Smooth muscle cell (in vitro differentiated cells): ENCODE measurements around the gene PARP12. TPM values are rescaled to one million over a fixed set of nuclear protein-coding genes. Genes with fewer than 3 reads are reported as not detected.

Source experiments
- DNase-seq: peaks from one replicate; lab custom pipeline; 2025; ENCODE audit not compliant: unreplicated experiment; lab: John Stamatoyannopoulos, UW
- H2AFZ ChIP-seq: fragments of 200-600 bp; sonication (generic); 2 replicates; pipeline ENCODE4 v1.6.0; 2016; ENCODE audit warnings: antibody characterized with exemption, low read depth, mild to moderate bottlenecking
- H3F3A ChIP-seq: fragments of 200-600 bp; sonication (generic); 2 replicates; pipeline ENCODE4 v1.6.0; 2017; ENCODE audit warnings: antibody characterized with exemption, low read depth
- H3K27ac ChIP-seq: fragments of 200-600 bp; sonication (generic); 2 replicates; pipeline ENCODE4 v1.5.1; 2016; ENCODE audit warnings: low read depth, mild to moderate bottlenecking
- H3K27me3 ChIP-seq: fragments of 200-600 bp; sonication (generic); 2 replicates; pipeline ENCODE4 v1.6.1; 2016; ENCODE audit warnings: low read depth, mild to moderate bottlenecking
- H3K36me3 ChIP-seq: fragments of 200-600 bp; sonication (generic); 2 replicates; pipeline ENCODE4 v1.5.1; 2016; ENCODE audit warnings: low read depth
- H3K4me1 ChIP-seq: fragments of 200-600 bp; sonication (generic); 2 replicates; pipeline ENCODE4 v1.5.1; 2016; ENCODE audit warnings: low read depth
- H3K4me2 ChIP-seq: fragments of 200-600 bp; sonication (generic); 2 replicates; pipeline ENCODE4 v1.6.0; 2016; ENCODE audit warnings: mild to moderate bottlenecking
- H3K4me3 ChIP-seq: fragments of 200-600 bp; sonication (generic); 2 replicates; pipeline ENCODE4 v1.5.1; 2016; ENCODE audit warnings: mild to moderate bottlenecking
- H3K79me2 ChIP-seq: fragments of 200-600 bp; sonication (generic); 2 replicates; pipeline ENCODE4 v1.6.0; 2016; ENCODE audit warnings: low read depth, mild to moderate bottlenecking
- H3K9ac ChIP-seq: fragments of 200-600 bp; sonication (generic); 2 replicates; pipeline ENCODE4 v1.6.0; 2016; ENCODE audit warnings: low read depth
- H3K9me3 ChIP-seq: fragments of 200-600 bp; sonication (generic); replicated peaks from 2 replicates; pipeline ENCODE4 v1.5.1; 2016; ENCODE audit warnings: low read depth
- H4K20me1 ChIP-seq: fragments of 200-600 bp; sonication (generic); 2 replicates; pipeline ENCODE4 v1.6.0; 2016; ENCODE audit warnings: low read depth
- CTCF ChIP-seq: fragments of 200-600 bp; sonication (generic); IDR thresholded peaks from 2 replicates; pipeline ENCODE4 v1.5.1; 2017; ENCODE audit warnings: borderline replicate concordance, mild to moderate bottlenecking, antibody characterized with exemption; ENCODE audit not compliant: insufficient read depth, poor library complexity, severe bottlenecking
- WGBS: methylation state at CpG from one replicate; pipeline ENCODE4 v1.1.7; 2016; ENCODE audit warnings: low lambda C conversion rate; 5-methylcytosine and 5-hydroxymethylcytosine counted together
- polyA plus RNA-seq: library from polyadenylated mRNA; unstranded; fragments of >200 nt; fragmentation: Nextera tagmentation; extraction: Ambion mirVana; gene quantifications from 2 replicates; pipeline ENCODE4 v1.2.1, GENCODE V29; 2016
- total RNA-seq: library from RNA; depleted of rRNA; stranded (reverse); fragments of >200 nt; gene quantifications from 2 replicates; pipeline ENCODE4 v1.2.3, GENCODE V29; 2014

PARP12 gene
- total and polyA plus RNA-seq, 2 experiments from 2014 or later: 1.4 to 2.4 TPM

GRCh38 chr7:139993169-139993568 is 69.6 kb downstream of the PARP12 start:
- H3K79me2 ChIP-seq: no peaks in the 10 kb centered on the region
- TF ChIP-seq CTCF: no peak
- H3K9me3 ChIP-seq: no peaks in the 10 kb centered on the region
- no peaks in the 10 kb centered on the region for H3F3A ChIP-seq
- no peak overlapping the region for H3K9ac ChIP-seq
- H3K27ac ChIP-seq: no peak overlapping the region
- H3K4me3 ChIP-seq: no peak overlapping the region
- no peak for DNase-seq
- H3K4me2 ChIP-seq: no peak overlapping the region
- H3K36me3 ChIP-seq: no peaks in the 10 kb centered on the region
- no peaks in the 10 kb centered on the region for H4K20me1 ChIP-seq
- peaks cover 4% of the 10 kb centered on the region for H3K4me1 ChIP-seq
- no peaks in the 10 kb centered on the region for H3K27me3 ChIP-seq
- 90% methylated on average over 8 of the region's 8 CpGs for WGBS
- H2AFZ ChIP-seq: no peak overlapping the region

- no peak overlapping the region for H3K4me3 ChIP-seq
- H3K79me2 ChIP-seq: no peaks in the 10 kb centered on the region
- no peak overlapping the region for H3K9ac ChIP-seq
- DNase-seq: no peak
- no peaks in the 10 kb centered on the region for H4K20me1 ChIP-seq
- no peaks in the 10 kb centered on the region for H3K27me3 ChIP-seq
- no peaks in the 10 kb centered on the region for H3K36me3 ChIP-seq
- no peaks in the 10 kb centered on the region for H3F3A ChIP-seq
- no peak overlapping the region for H3K4me2 ChIP-seq
- no peaks in the 10 kb centered on the region for H3K9me3 ChIP-seq
- WGBS: 90% methylated on average over 14 of the region's 14 CpGs
- H3K27ac ChIP-seq: no peak overlapping the region
- H2AFZ ChIP-seq: no peak overlapping the region
- no peak for TF ChIP-seq CTCF
- H3K4me1 ChIP-seq: peaks cover 4% of the 10 kb centered on the region
Observed at GRCh38 chr7:139992353-139993044, 70.3 kb downstream of the PARP12 start.

GRCh38 chr7:139991911-139992310 is 70.8 kb downstream of the PARP12 start:
- H3K4me3 ChIP-seq: no peak overlapping the region
- H3K9me3 ChIP-seq: no peaks in the 10 kb centered on the region
- 83% methylated on average over 6 of the region's 6 CpGs for WGBS
- no peak overlapping the region for H3K4me2 ChIP-seq
- no peak overlapping the region for H3K27ac ChIP-seq
- H3K9ac ChIP-seq: no peak overlapping the region
- no peaks in the 10 kb centered on the region for H3K36me3 ChIP-seq
- H2AFZ ChIP-seq: no peak overlapping the region
- H4K20me1 ChIP-seq: no peaks in the 10 kb centered on the region
- H3K27me3 ChIP-seq: no peaks in the 10 kb centered on the region
- no peak for TF ChIP-seq CTCF
- DNase-seq: no peak
- no peaks in the 10 kb centered on the region for H3K79me2 ChIP-seq
- no peaks in the 10 kb centered on the region for H3F3A ChIP-seq
- H3K4me1 ChIP-seq: peaks cover 4% of the 10 kb centered on the region

GRCh38 chr7:139991269-139991666 is 71.5 kb downstream of the PARP12 start:
- WGBS: 92% methylated on average over 5 of the region's 5 CpGs
- Histone ChIP-seq H3K36me3 (no peaks in the 10 kb centered on the region), H3K27me3 (no peaks in the 10 kb centered on the region), H3K27ac (no peak overlapping the region), H3K4me2 (no peak overlapping the region), H3K4me3 (no peak overlapping the region), H3K79me2 (no peaks in the 10 kb centered on the region), H3K9me3 (no peaks in the 10 kb centered on the region), H3K9ac (no peak overlapping the region), H2AFZ (no peak overlapping the region), H4K20me1 (no peaks in the 10 kb centered on the region), H3K4me1 (peaks cover 4% of the 10 kb centered on the region), H3F3A (no peaks in the 10 kb centered on the region)
- no peak for DNase-seq
- no peak for TF ChIP-seq CTCF
